Mesendoderm (in vitro differentiated cells): Measurements from ENCODE around the gene CACNA1C.

Experiments used
- DNase-seq: peaks from one replicate; pipeline ENCODE4 v3.0.0; 2013
- H2AK5ac ChIP-seq: 2 replicates; pipeline ENCODE4 v1.6.1; 2013; ENCODE audit warnings: low read length, inconsistent platforms
- H2BK120ac ChIP-seq: 2 replicates; pipeline ENCODE4 v1.6.1; 2013; ENCODE audit warnings: low read depth, mild to moderate bottlenecking, low read length, moderate library complexity, mixed read lengths
- H2BK15ac ChIP-seq: replicated peaks from 2 replicates; pipeline ENCODE4 v1.6.1; 2013; ENCODE audit warnings: low read depth, mild to moderate bottlenecking, moderate library complexity
- H2BK5ac ChIP-seq: 2 replicates; pipeline ENCODE4 v1.6.1; 2013; ENCODE audit warnings: low read length, inconsistent platforms
- H3K18ac ChIP-seq: 2 replicates; pipeline ENCODE4 v1.6.1; 2013; ENCODE audit warnings: mild to moderate bottlenecking, low read length, mixed read lengths
- H3K23ac ChIP-seq: one replicate; pipeline ENCODE4 v1.6.1; 2013; ENCODE audit warnings: low read length
- H3K27ac ChIP-seq: 2 replicates; pipeline ENCODE4 v1.5.1; 2013; ENCODE audit warnings: low read depth, mild to moderate bottlenecking, inconsistent platforms, low read length, moderate library complexity
- H3K27me3 ChIP-seq: 2 replicates; pipeline ENCODE4 v1.6.1; 2013; ENCODE audit warnings: low read length, control low read depth, mild to moderate bottlenecking, inconsistent platforms; ENCODE audit not compliant: insufficient read depth, poor library complexity
- H3K36me3 ChIP-seq: 2 replicates; pipeline ENCODE4 v1.6.1; 2013; ENCODE audit warnings: low read length, inconsistent platforms; ENCODE audit not compliant: control insufficient read depth, insufficient read depth
- H3K4ac ChIP-seq: one replicate; pipeline ENCODE4 v1.6.1; 2013; ENCODE audit warnings: low read depth, mild to moderate bottlenecking, low read length, moderate library complexity
- H3K4me1 ChIP-seq: 2 replicates; pipeline ENCODE4 v1.6.1; 2013; ENCODE audit warnings: low read depth, low read length, inconsistent platforms; ENCODE audit not compliant: control insufficient read depth
- H3K4me2 ChIP-seq: 2 replicates; pipeline ENCODE4 v1.6.1; 2013; ENCODE audit warnings: low read length
- H3K4me3 ChIP-seq: 2 replicates; pipeline ENCODE4 v1.5.1; 2013; ENCODE audit warnings: mild to moderate bottlenecking, low read length
- H3K56ac ChIP-seq: one replicate; pipeline ENCODE4 v1.6.1; 2013; ENCODE audit warnings: low read length
- H3K79me1 ChIP-seq: 2 replicates; pipeline ENCODE4 v1.6.1; 2013; ENCODE audit warnings: low read length, inconsistent platforms
- H3K79me2 ChIP-seq: 2 replicates; pipeline ENCODE4 v1.6.1; 2013; ENCODE audit warnings: mild to moderate bottlenecking, low read length; ENCODE audit not compliant: control insufficient read depth, insufficient read depth
- H3K9ac ChIP-seq: 2 replicates; pipeline ENCODE4 v1.6.1; 2013; ENCODE audit warnings: low read length, inconsistent platforms
- H4K5ac ChIP-seq: one replicate; pipeline ENCODE4 v1.6.1; 2013; ENCODE audit warnings: low read length
- H4K8ac ChIP-seq: one replicate; pipeline ENCODE4 v1.6.1; 2013; ENCODE audit warnings: low read depth, mild to moderate bottlenecking, control low read depth, low read length, moderate library complexity
- WGBS: extraction: QIAGEN DNeasy Blood & Tissue Kit; methylation state at CpG from one replicate; pipeline ENCODE4 v1.1.7; 2013; ENCODE audit warnings: low lambda C conversion rate, missing lambda C conversion rate; ENCODE audit not compliant: insufficient coverage; ENCODE audit errors: extremely low coverage; 5-methylcytosine and 5-hydroxymethylcytosine counted together

Gene CACNA1C

GRCh38 chr12:2666846-2667245 lies 614.1 kb downstream of the CACNA1C start:
- Histone ChIP-seq H3K4me1 (no peaks in the 10 kb centered on the region), H3K79me1 (no peaks in the 10 kb centered on the region), H4K5ac (no peak overlapping the region), H3K4ac (no peak overlapping the region), H2AK5ac (no peak overlapping the region), H3K56ac (no peak overlapping the region), H3K27ac (no peak overlapping the region), H3K18ac (no peak overlapping the region), H3K9ac (no peak overlapping the region), H3K27me3 (no peaks in the 10 kb centered on the region), H2BK15ac (no peak overlapping the region), H3K79me2 (no peaks in the 10 kb centered on the region), H3K4me2 (no peak overlapping the region), H3K4me3 (no peak overlapping the region), H4K8ac (no peak overlapping the region), H3K36me3 (no peaks in the 10 kb centered on the region), H2BK5ac (no peak overlapping the region), H2BK120ac (no peak overlapping the region), H3K23ac (no peak overlapping the region)
- no peak for DNase-seq
- WGBS, result no CpG with 5 or more reads among the region's 3 CpGs

GRCh38 chr12:2667716-2668440 lies 615.1 kb downstream of the CACNA1C start:
- no peak overlapping the region for H2BK5ac ChIP-seq
- no peak overlapping the region for H2AK5ac ChIP-seq
- H3K9ac ChIP-seq, result no peak overlapping the region
- H3K79me1 ChIP-seq, result no peaks in the 10 kb centered on the region
- no peak overlapping the region for H3K27ac ChIP-seq
- no peak overlapping the region for H3K4ac ChIP-seq
- no peak overlapping the region for H3K4me3 ChIP-seq
- DNase-seq, result no peak
- H4K8ac ChIP-seq, result no peak overlapping the region
- H3K4me1 ChIP-seq, result no peaks in the 10 kb centered on the region
- H3K36me3 ChIP-seq, result no peaks in the 10 kb centered on the region
- no peak overlapping the region for H4K5ac ChIP-seq
- H3K4me2 ChIP-seq, result no peak overlapping the region
- H3K23ac ChIP-seq, result no peak overlapping the region
- no peak overlapping the region for H3K18ac ChIP-seq
- no peak overlapping the region for H2BK15ac ChIP-seq
- H3K56ac ChIP-seq, result no peak overlapping the region
- H2BK120ac ChIP-seq, result no peak overlapping the region
- no peaks in the 10 kb centered on the region for H3K79me2 ChIP-seq
- WGBS, result no CpG with 5 or more reads among the region's 17 CpGs
- H3K27me3 ChIP-seq, result no peaks in the 10 kb centered on the region

- Histone ChIP-seq H3K4me3 (no peak overlapping the region), H4K8ac (no peak overlapping the region), H2BK15ac (no peak overlapping the region), H3K4me1 (no peaks in the 10 kb centered on the region), H3K4ac (no peak overlapping the region), H3K27me3 (no peaks in the 10 kb centered on the region), H3K79me2 (no peaks in the 10 kb centered on the region), H3K23ac (no peak overlapping the region), H4K5ac (no peak overlapping the region), H3K36me3 (no peaks in the 10 kb centered on the region), H3K9ac (no peak overlapping the region), H2BK5ac (no peak overlapping the region), H3K18ac (no peak overlapping the region), H2BK120ac (no peak overlapping the region), H3K56ac (no peak overlapping the region), H3K79me1 (no peaks in the 10 kb centered on the region), H3K27ac (no peak overlapping the region), H3K4me2 (no peak overlapping the region), H2AK5ac (no peak overlapping the region)
- no CpG with 5 or more reads among the region's 17 CpGs for WGBS
- DNase-seq, result no peak
Measured at GRCh38 chr12:2668816-2669215, 616.0 kb downstream of the CACNA1C start.

- Histone ChIP-seq H3K79me2 (no peaks in the 10 kb centered on the region), H3K9ac (no peak overlapping the region), H3K27me3 (no peaks in the 10 kb centered on the region), H2BK120ac (no peak overlapping the region), H3K56ac (no peak overlapping the region), H2BK5ac (no peak overlapping the region), H4K5ac (no peak overlapping the region), H3K4me2 (no peak overlapping the region), H3K79me1 (no peaks in the 10 kb centered on the region), H4K8ac (no peak overlapping the region), H3K4ac (no peak overlapping the region), H2BK15ac (no peak overlapping the region), H3K18ac (no peak overlapping the region), H3K23ac (no peak overlapping the region), H3K27ac (no peak overlapping the region), H3K4me3 (no peak overlapping the region), H2AK5ac (no peak overlapping the region), H3K4me1 (no peaks in the 10 kb centered on the region), H3K36me3 (no peaks in the 10 kb centered on the region)
- DNase-seq, result no peak
- WGBS, result no CpG with 5 or more reads among the region's 8 CpGs
Measured at GRCh38 chr12:2669560-2669959, 616.8 kb downstream of the CACNA1C start.

GRCh38 chr12:2672863-2673262 lies 620.1 kb downstream of the CACNA1C start:
- Histone ChIP-seq H3K23ac (no peak overlapping the region), H3K27me3 (no peaks in the 10 kb centered on the region), H3K79me2 (no peaks in the 10 kb centered on the region), H2BK120ac (no peak overlapping the region), H3K18ac (no peak overlapping the region), H2AK5ac (no peak overlapping the region), H2BK5ac (no peak overlapping the region), H3K56ac (no peak overlapping the region), H3K4me3 (no peak overlapping the region), H3K4me2 (no peak overlapping the region), H3K79me1 (no peaks in the 10 kb centered on the region), H4K5ac (no peak overlapping the region), H3K4me1 (no peaks in the 10 kb centered on the region), H4K8ac (no peak overlapping the region), H3K9ac (no peak overlapping the region), H3K4ac (no peak overlapping the region), H2BK15ac (no peak overlapping the region), H3K27ac (no peak overlapping the region), H3K36me3 (no peaks in the 10 kb centered on the region)
- DNase-seq, result no peak
- no CpG with 5 or more reads among the region's 10 CpGs for WGBS
